Measurements from ENCODE around the gene SPNS2.

DNA sequence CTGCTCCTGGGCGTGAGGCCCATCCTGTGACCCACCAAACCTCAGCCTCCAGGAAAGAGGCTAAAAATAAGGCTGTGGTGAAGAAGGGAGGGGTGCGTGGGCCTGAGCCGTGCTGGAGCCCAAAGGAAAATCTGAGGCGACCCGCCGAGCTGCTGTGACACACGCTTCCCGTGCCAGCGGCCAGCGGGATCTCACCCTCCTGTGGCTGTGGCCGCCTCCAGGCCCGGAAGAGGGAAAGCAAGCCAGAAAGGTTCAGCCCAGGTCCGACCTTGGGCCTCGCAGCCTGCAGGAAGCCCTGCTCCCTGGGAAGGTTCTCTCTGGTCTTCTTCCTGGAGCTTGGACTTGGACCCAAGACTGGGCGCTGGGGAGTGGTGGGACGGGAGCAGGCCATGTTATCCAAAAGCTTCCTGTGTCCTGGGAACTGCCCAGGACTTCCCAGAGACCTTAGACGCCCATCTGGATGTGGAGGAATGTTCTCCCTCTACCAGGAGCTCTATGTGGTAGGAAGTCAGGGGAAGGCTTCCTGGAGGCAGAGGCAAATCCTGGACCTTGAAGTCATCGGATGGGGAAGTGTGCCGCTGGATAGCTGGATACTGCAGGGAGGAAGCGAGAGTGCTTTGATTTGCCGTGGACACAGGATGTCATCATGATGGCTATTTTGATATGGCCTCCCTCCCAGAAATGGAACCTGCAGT is 11.4 kb downstream of the SPNS2 start:
- TF ChIP-seq EZH2 (IDR thresholded peaks at IDR 0.05; ENCODE audit: low read length) = no peak
- TF ChIP-seq, protein P1, sequence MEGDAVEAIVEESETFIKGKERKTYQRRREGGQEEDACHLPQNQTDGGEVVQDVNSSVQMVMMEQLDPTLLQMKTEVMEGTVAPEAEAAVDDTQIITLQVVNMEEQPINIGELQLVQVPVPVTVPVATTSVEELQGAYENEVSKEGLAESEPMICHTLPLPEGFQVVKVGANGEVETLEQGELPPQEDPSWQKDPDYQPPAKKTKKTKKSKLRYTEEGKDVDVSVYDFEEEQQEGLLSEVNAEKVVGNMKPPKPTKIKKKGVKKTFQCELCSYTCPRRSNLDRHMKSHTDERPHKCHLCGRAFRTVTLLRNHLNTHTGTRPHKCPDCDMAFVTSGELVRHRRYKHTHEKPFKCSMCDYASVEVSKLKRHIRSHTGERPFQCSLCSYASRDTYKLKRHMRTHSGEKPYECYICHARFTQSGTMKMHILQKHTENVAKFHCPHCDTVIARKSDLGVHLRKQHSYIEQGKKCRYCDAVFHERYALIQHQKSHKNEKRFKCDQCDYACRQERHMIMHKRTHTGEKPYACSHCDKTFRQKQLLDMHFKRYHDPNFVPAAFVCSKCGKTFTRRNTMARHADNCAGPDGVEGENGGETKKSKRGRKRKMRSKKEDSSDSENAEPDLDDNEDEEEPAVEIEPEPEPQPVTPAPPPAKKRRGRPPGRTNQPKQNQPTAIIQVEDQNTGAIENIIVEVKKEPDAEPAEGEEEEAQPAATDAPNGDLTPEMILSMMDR (optimal IDR thresholded peaks at IDR 0.05 in 1 of 3, IDR thresholded peaks at IDR 0.05 in 1 of 3, conservative IDR thresholded peaks at IDR 0.05 in 1 of 3; ENCODE audit: extremely low read depth in 1 of 3, insufficient read depth in 2 of 3, low read length in 3 of 3) = no peak
